Transverse colon (tissue), 4 donors: ENCODE measurements around the gene EME2. TPM values are rescaled to one million over a fixed set of nuclear protein-coding genes. Genes with fewer than 3 reads are reported as not detected.

Experiments
- DNase-seq: peaks from one replicate; pipeline ENCODE4 v3.0.0-alpha.2; 2019
- H3K27ac ChIP-seq, 4 donors: fragments of 200-600 bp; sonication (generic); 2 replicates each; pipeline ENCODE4 v1.5.1; 2016 to 2018; ENCODE audit warnings: inconsistent platforms in 4 of 4
- H3K27me3 ChIP-seq: fragments of 200-600 bp; sonication (generic); 2 replicates; pipeline ENCODE4 v1.5.1; 2017; ENCODE audit warnings: inconsistent platforms
- H3K36me3 ChIP-seq, 4 donors: fragments of 200-600 bp; sonication (generic); 2 replicates each; pipeline ENCODE4 v1.5.1; 2017 to 2019; ENCODE audit warnings: inconsistent platforms in 4 of 4
- H3K4me1 ChIP-seq, 4 donors: fragments of 200-600 bp; sonication (generic); 2 replicates each; pipeline ENCODE4 v1.5.1; 2017 to 2020; ENCODE audit warnings: inconsistent platforms in 4 of 4
- H3K4me3 ChIP-seq, 4 donors: fragments of 200-600 bp; sonication (generic); 1 replicate in 1 of 4; 2 replicates in 3 of 4; pipeline versions ENCODE4 v1.5.1 to v1.6.1; 2017 to 2019; ENCODE audit warnings: inconsistent platforms in 4 of 4
- H3K9me3 ChIP-seq, 2 donors: fragments of 200-600 bp; sonication (generic); 2 replicates each; pipeline ENCODE4 v1.5.1; 2017 to 2019; ENCODE audit warnings: inconsistent platforms in 2 of 2
- CTCF ChIP-seq, 5 experiments: fragments of 200-600 bp in 3 of 5; fragments of 450-650 bp in 2 of 5; sonication (generic) in 3 of 5; IDR thresholded peaks; 1 replicate in 2 of 5; 2 replicates in 3 of 5; pipeline ENCODE4 v1.5.1; 2016 to 2017; ENCODE audit warnings: antibody characterized with exemption in 5 of 5, inconsistent platforms in 3 of 5, mild to moderate bottlenecking in 2 of 5, moderate library complexity in 1 of 5
- EP300 ChIP-seq: sonication (generic); formaldehyde crosslinking; IDR thresholded peaks from one replicate; pipeline ENCODE4 v1.6.1; 2017; ENCODE audit warnings: antibody characterized with exemption, low read depth
- POLR2A ChIP-seq: fragments of 450-650 bp; IDR thresholded peaks from one replicate; pipeline ENCODE4 v1.6.1; 2016; ENCODE audit warnings: antibody characterized with exemption, mild to moderate bottlenecking, moderate library complexity
- POLR2AphosphoS5 ChIP-seq, 3 donors: sonication (generic); formaldehyde crosslinking; IDR thresholded peaks; one replicate each; pipeline ENCODE4 v1.6.1; 2016; ENCODE audit warnings: antibody characterized with exemption in 3 of 3
- WGBS, 2 donors: methylation state at CpG; one replicate each; pipeline ENCODE4 v1.1.5; 2018; ENCODE audit warnings: low coverage in 1 of 2; 5-methylcytosine and 5-hydroxymethylcytosine counted together
- in situ Hi-C, 4 donors: fragments of 200-750 bp; cut with MboI; loops; one replicate each; pipeline versions ENCODE4 v1.15.0 to v1.15.1; 2017; ENCODE audit warnings: low sequenced_read_pairs in 3 of 4, low pct_ligation_motif_present in 1 of 4, low pct_unique_long_range_greater_than_20kb in 1 of 4
- intact Hi-C: fragments of 100-400 bp; cut with DNase I; formaldehyde crosslinking; loops from one replicate; pipeline ENCODE4 v1.15.1; 2023; ENCODE audit warnings: low total_unique reads
- total RNA-seq, 4 donors: library from RNA; depleted of rRNA; stranded (reverse); fragments of >200 nt; gene quantifications; one replicate each; pipeline ENCODE4 v1.1.0, GENCODE V29; 2016

Gene EME2
- total RNA-seq, 4 donors from 2014 or later = 23.6 to 173 (median 45.4) TPM

DNA sequence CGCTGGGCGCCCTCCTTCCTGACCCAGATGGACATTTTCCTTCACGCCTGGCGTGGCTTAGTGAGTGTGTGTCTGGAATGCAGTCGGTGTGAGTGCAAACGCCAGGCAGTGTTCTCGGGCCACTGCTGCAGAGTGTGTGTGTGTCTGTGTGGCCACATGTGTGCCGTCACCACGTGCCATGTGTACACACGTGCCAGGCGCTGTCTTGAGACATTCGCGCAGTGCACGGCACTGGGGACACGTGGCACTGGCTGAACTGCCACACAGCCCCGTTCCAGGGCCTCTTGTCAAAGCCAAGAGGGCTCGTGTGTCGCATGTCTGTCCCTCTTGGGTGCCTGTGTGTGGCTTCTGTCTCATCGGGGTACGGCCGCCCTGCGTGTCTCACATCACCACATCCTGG lies 37.8 kb upstream of the EME2 start:
- H3K27ac ChIP-seq = no peak overlapping the region
- no peaks in the 10 kb centered on the region for H3K27me3 ChIP-seq
- intact Hi-C loops = no loop called here
- 96% methylated on average over 22 of the region's 22 CpGs; no CpG with 5 or more reads in 1 of the 2 donors for WGBS, 2 donors
- no peak overlapping the region for H3K4me3 ChIP-seq
- no peaks in the 10 kb centered on the region for H3K4me1 ChIP-seq
- DNase-seq = no peak
- no peaks in the 10 kb centered on the region for H3K9me3 ChIP-seq
- H3K36me3 ChIP-seq = no peaks in the 10 kb centered on the region
- in situ Hi-C loops = no loop called here
- TF ChIP-seq EP300 (no peak), POLR2AphosphoS5 (IDR thresholded peaks at IDR 0.05) (no peak), POLR2A (no peak), CTCF (IDR thresholded peaks at IDR 0.05) (no peak)

DNA sequence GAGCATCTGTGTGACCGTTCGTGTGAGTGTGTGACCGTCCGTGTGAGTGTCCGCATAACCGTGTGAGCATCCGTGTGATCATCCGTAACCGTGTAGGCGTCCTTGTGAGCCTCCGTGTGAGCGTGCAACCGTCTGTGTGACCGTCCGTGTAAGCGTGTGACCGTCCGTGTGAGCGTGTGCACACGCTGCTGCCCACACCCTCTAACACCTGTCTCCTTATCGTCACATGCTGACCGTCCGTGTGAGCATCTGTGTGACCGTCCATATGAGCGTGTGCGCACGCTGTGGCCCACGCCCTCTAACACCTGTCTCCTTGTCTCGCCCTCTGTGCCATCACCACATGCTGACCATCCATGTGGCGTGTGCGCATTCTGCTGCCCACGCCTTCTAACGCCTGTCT lies 32.4 kb upstream of the EME2 start:
- 97% methylated on average over 33 of the region's 33 CpGs; no CpG with 5 or more reads in 1 of the 2 donors for WGBS, 2 donors
- in situ Hi-C loops (no loop called here), intact Hi-C loops (no loop called here)
- no peak for DNase-seq
- Histone ChIP-seq H3K36me3 (peaks cover 0 to 9% (median 2%) of the 10 kb centered on the region in 4 donors), H3K27ac (no peak overlapping the region), H3K27me3 (no peaks in the 10 kb centered on the region), H3K4me1 (no peaks in the 10 kb centered on the region), H3K9me3 (no peaks in the 10 kb centered on the region), H3K4me3 (no peak overlapping the region)
- TF ChIP-seq POLR2A = no peak
- TF ChIP-seq EP300 = no peak
- TF ChIP-seq CTCF (IDR thresholded peaks at IDR 0.05) = no peak
- TF ChIP-seq POLR2AphosphoS5 (IDR thresholded peaks at IDR 0.05) = no peak

- no peak for DNase-seq
- H3K36me3 ChIP-seq = peaks cover 0 to 9% (median 2%) of the 10 kb centered on the region in 4 donors
- in situ Hi-C loops = no loop called here
- no peaks in the 10 kb centered on the region for H3K9me3 ChIP-seq
- no peaks in the 10 kb centered on the region for H3K27me3 ChIP-seq
- no peak for TF ChIP-seq POLR2A
- TF ChIP-seq POLR2AphosphoS5 (IDR thresholded peaks at IDR 0.05) = no peak
- no peak for TF ChIP-seq CTCF (IDR thresholded peaks at IDR 0.05)
- no peak for TF ChIP-seq EP300
- H3K4me1 ChIP-seq = no peaks in the 10 kb centered on the region
- intact Hi-C loops = no loop called here
- H3K4me3 ChIP-seq = no peak overlapping the region
- 95% methylated on average over 23 of the region's 30 CpGs; no CpG with 5 or more reads in 1 of the 2 donors for WGBS, 2 donors
- no peak overlapping the region for H3K27ac ChIP-seq
These were observed 31.7 kb upstream of the EME2 start for GRCh38 chr16:1740781-1741490.

- peaks cover 0 to 9% (median 2%) of the 10 kb centered on the region in 4 donors for H3K36me3 ChIP-seq
- H3K27ac ChIP-seq = no peak overlapping the region
- H3K27me3 ChIP-seq = no peaks in the 10 kb centered on the region
- no peak overlapping the region for H3K4me3 ChIP-seq
- WGBS, 2 donors = 95 to 100% methylated on average over 1 to 15 of the region's 19 CpGs
- no peak for DNase-seq
- in situ Hi-C loops (no loop called here), intact Hi-C loops (no loop called here)
- TF ChIP-seq POLR2A (no peak), CTCF (IDR thresholded peaks at IDR 0.05) (no peak), EP300 (no peak)
- no peaks in the 10 kb centered on the region for H3K9me3 ChIP-seq
- no peaks in the 10 kb centered on the region for H3K4me1 ChIP-seq
These were observed 31.0 kb upstream of the EME2 start for GRCh38 chr16:1741553-1742165.
